ENCODE results near the gene GARRE1. TPM values are rescaled to one million over a fixed set of nuclear protein-coding genes. Genes with fewer than 3 reads are reported as not detected.

Gene GARRE1
- total RNA-seq, 1 experiment from 2014 or later, result 7.4 TPM

DNA sequence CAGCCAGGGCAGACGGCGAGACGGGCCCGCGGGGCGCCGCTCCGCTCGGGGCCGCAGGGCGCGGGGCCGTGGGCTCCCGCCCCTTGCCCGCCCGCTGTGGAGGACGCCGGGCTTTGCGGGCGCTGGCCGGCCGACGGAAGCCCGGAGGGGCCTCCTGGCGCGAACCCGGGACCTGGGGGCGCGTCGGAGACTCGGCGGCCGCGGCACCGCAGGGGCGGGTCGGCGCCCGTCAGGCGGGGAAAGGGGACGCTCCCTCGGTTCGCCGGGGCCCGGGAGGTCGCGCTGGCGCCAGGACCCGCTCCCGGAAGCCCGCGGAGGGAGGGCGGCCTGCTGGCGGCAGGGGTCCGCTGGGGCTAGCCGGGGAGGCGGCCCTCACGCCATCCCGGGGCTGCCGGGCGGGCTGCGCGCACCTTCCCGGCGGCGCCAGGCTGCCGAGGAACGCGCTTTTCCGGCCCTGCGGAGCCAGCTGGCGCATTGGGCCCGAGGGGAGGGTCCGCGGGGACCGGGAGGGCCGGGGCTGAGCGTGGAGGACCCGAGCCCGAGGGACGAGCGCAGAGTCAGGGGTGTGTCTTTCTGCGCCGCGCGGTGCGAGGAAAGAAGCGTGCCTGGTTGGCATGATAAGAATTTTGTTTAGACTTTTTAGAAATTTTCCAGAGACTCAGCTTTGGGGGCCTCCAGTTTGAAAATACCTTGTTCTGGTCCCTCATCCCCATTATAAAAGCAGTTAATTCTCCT is 511 bp downstream of the GARRE1 start:
- DNase-seq (ENCODE audit: low read depth), result no peak
- in situ Hi-C loops (cut with HindIII; ENCODE audit: low pct_unique_long_range_greater_than_20kb, low sequenced_read_pairs), result no loop called here

DNA sequence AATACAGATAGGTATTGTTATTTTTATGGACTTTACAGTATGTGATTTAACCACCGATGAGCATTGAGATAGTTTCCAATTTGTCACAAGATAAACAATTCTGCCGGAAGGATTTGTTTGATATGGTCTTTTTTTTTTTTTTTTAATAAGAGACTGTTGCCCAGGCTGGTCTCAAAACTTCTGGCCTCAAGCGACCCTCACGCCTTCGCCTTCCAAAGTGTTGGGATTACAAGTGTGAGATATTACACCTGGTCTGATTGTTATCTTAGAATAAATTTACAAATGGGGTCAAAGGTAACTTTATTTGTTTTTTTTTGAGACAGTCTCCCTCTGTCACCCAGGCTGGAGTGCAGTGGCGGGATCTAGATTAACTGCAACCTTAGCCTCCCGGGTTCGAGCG is 1.2 kb downstream of the GARRE1 start:
- in situ Hi-C loops (cut with HindIII; ENCODE audit: low pct_unique_long_range_greater_than_20kb, low sequenced_read_pairs), result no loop called here
- DNase-seq (ENCODE audit: low read depth), result no peak

GRCh38 chr19:34256835-34257558 is 2.6 kb downstream of the GARRE1 start:
- DNase-seq (ENCODE audit: low read depth), result no peak
- in situ Hi-C loops (cut with HindIII; ENCODE audit: low pct_unique_long_range_greater_than_20kb, low sequenced_read_pairs), result no loop called here

- in situ Hi-C loops (cut with HindIII; ENCODE audit: low pct_unique_long_range_greater_than_20kb, low sequenced_read_pairs), result no loop called here
Measured at GRCh38 chr19:34257559-34257924, 3.2 kb downstream of the GARRE1 start.

GRCh38 chr19:34259367-34260095 is 5.2 kb downstream of the GARRE1 start:
- no peak for DNase-seq (ENCODE audit: low read depth)
- in situ Hi-C loops (cut with HindIII; ENCODE audit: low pct_unique_long_range_greater_than_20kb, low sequenced_read_pairs), result no loop called here

More at GRCh38 chr19:34257559-34257924, 3.2 kb downstream of the GARRE1 start:
- DNase-seq (ENCODE audit: low read depth), result no peak

GRCh38 chr19:34260771-34261173 is 6.4 kb downstream of the GARRE1 start:
- no peak for DNase-seq (ENCODE audit: low read depth)
- in situ Hi-C loops (cut with HindIII; ENCODE audit: low pct_unique_long_range_greater_than_20kb, low sequenced_read_pairs), result no loop called here

- in situ Hi-C loops (cut with HindIII; ENCODE audit: low pct_unique_long_range_greater_than_20kb, low sequenced_read_pairs), result no loop called here
- no peak for DNase-seq (ENCODE audit: low read depth)
Measured at GRCh38 chr19:34261334-34262109, 7.2 kb downstream of the GARRE1 start.

DNA sequence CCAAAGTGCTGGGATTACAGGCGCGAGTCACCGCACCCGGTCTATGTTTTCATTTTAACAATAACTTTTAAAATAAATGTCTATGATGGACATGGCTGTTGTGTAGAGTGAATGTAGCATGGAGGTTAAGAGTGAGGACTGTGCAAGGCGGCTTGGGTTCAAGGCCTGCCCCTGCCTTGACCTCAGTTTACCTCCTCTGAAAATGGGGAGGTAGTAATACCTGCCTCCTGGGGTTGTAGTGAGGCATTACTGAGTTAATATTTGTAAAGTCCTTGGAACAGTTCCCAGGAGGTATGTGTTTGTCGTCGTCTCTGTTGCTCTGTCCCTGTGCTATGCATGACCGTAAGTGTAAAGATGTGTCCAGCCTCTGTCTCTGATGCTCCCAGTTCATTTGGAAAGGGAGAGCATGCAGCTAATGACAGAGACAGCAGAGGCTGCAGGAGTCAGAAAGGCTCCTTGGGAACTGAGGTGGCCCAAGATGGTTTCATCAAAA is 9.4 kb downstream of the GARRE1 start:
- DNase-seq (ENCODE audit: low read depth), result peak; percentile 53
- in situ Hi-C loops (cut with HindIII; ENCODE audit: low pct_unique_long_range_greater_than_20kb, low sequenced_read_pairs), result no loop called here

- no peak for DNase-seq (ENCODE audit: low read depth)
- in situ Hi-C loops (cut with HindIII; ENCODE audit: low pct_unique_long_range_greater_than_20kb, low sequenced_read_pairs), result no loop called here
Measured at GRCh38 chr19:34265221-34265650, 10.9 kb downstream of the GARRE1 start.

- no peak for DNase-seq (ENCODE audit: low read depth)
- in situ Hi-C loops (cut with HindIII; ENCODE audit: low pct_unique_long_range_greater_than_20kb, low sequenced_read_pairs), result no loop called here
Measured at GRCh38 chr19:34269081-34269480, 14.7 kb downstream of the GARRE1 start.

GRCh38 chr19:34269489-34269888 is 15.1 kb downstream of the GARRE1 start:
- DNase-seq (ENCODE audit: low read depth), result no peak

DNA sequence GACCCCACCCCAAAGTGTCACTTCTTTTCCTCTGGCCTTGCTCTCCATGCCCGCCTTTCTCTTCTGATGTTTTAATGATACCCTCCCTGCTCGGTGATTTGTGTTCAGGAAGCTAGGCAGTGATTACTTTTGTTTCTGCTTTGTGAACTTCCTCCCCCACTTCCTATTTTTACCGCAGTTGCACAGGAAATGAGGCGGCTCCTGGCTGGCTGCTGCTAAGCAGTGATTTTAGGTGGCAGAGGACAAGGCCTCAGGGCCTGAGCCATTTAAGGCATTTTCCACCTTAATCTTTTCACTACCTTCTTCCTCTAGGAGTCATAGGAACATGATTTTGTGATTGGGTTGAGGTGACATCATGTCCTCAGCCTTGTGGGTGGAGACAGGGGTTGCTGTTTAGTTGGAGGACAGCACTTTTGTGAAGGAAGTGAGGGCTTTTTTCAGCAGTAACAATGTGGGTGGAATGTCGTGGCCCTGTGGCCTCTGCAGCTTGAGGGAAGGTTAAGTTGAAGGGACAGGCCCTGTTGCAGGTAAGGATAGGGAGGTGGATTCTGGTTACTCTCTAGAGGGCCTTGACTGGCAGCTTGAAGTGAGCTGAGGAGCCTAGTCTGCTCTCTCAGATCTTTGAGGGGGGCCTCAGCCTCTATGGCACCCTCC is 15.7 kb downstream of the GARRE1 start:
- DNase-seq (ENCODE audit: low read depth), result peak; percentile 55
- in situ Hi-C loops (cut with HindIII; ENCODE audit: low pct_unique_long_range_greater_than_20kb, low sequenced_read_pairs), result no loop called here

More at GRCh38 chr19:34269489-34269888, 15.1 kb downstream of the GARRE1 start:
- in situ Hi-C loops (cut with HindIII; ENCODE audit: low pct_unique_long_range_greater_than_20kb, low sequenced_read_pairs), result no loop called here

GRCh38 chr19:34273121-34273520 is 18.8 kb downstream of the GARRE1 start:
- DNase-seq (ENCODE audit: low read depth), result no peak
- in situ Hi-C loops (cut with HindIII; ENCODE audit: low pct_unique_long_range_greater_than_20kb, low sequenced_read_pairs), result no loop called here

DNA sequence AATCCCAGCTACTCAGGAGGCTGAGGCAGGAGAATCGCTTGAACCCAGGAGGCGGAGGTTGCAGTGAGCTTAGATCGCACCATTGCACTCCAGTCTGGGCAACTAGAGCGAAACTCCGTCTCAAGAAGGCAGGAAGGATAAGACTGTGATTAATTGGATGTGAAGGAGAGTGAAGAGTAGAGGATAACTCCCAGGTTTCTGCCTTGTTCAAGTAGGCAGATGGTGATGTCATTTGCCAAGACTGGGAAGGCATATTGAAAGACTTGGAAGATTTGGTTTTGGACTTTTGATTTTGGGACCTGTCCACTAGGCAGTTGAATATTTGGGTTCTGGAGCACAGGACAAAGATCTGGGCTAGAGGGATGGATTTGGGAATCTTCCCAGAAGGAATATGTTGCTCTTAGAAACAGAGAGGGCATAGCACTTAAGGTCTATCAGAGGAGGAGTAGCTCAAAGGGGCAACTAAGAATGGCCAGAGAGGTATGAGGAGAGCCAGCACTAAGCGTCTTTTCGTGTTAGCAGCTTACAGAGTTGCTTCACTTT is 20.0 kb downstream of the GARRE1 start:
- DNase-seq (ENCODE audit: low read depth), result no peak
- in situ Hi-C loops (cut with HindIII; ENCODE audit: low pct_unique_long_range_greater_than_20kb, low sequenced_read_pairs), result no loop called here

GRCh38 chr19:34274827-34275625 is 20.7 kb downstream of the GARRE1 start:
- DNase-seq (ENCODE audit: low read depth), result no peak
- in situ Hi-C loops (cut with HindIII; ENCODE audit: low pct_unique_long_range_greater_than_20kb, low sequenced_read_pairs), result no loop called here

DNA sequence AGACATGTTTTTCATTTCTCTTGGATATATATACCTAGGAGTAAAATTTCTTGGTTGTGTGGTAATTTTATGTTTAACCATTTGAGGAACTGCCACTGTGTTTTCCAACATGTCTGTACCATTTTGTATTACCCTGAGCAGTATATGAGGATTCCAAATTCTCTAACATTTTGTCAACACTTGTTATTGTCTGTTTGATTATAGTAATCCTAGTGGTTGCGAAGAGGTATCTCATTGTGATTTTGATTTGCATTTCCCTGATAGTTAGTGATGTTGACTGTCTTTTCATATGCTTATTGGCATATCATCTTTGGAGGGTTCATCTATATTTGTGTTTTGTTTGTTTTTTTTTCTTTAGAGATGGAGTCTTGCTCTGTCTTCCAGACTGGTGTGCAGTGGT is 21.4 kb downstream of the GARRE1 start:
- DNase-seq (ENCODE audit: low read depth), result no peak
- in situ Hi-C loops (cut with HindIII; ENCODE audit: low pct_unique_long_range_greater_than_20kb, low sequenced_read_pairs), result no loop called here

DNA sequence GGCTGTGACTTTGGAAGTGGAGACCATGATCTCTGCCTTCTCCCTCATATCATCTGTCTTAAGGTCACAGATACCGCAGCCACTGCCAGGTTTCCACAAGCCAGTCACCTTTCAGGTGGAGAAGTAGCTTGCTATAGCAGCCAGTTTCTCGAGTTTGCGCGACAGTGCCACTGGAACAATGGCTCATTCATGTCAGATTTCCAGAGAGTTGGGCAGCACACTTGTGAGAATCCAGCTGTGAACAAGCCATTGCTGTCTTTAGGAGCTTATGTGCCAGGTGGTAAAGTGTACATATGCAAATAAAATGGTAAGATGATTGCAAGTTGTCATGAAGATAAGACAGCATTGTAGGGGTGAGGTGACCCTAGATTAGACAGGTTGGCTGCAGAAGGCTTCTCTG is 22.3 kb downstream of the GARRE1 start:
- in situ Hi-C loops (cut with HindIII; ENCODE audit: low pct_unique_long_range_greater_than_20kb, low sequenced_read_pairs), result no loop called here
- DNase-seq (ENCODE audit: low read depth), result no peak

Data from Caki2 (cell line).